Embryonic facial prominence (tissue), 1 donor: ENCODE measurements around the gene NTSR2.

Experiments
- DNase-seq: peaks from one replicate; pipeline ENCODE4 v3.0.0-alpha.2; 2016; ENCODE audit errors: extremely low spot score

NTSR2 gene

DNA sequence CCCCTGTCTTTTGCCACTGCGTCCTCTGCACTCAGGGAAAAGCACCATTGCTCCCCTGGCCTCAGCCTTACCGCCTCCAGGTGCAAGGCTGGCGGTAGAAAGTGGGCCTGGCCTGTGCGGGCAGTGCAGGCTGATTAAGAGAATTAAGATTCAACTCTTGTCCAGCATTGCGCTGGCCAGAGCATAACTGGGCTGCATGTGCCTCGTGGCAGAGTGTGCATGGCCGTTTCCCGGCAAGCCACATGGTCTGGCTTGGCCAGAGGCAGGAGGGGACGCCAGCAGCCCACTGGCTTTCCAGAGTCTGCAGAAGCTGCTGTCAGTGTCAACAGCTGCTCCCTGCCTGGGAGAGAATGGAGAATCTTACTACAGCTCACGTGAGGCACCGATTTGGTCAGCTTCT lies 12.3 kb downstream of the NTSR2 start:
- no peak for DNase-seq

DNA sequence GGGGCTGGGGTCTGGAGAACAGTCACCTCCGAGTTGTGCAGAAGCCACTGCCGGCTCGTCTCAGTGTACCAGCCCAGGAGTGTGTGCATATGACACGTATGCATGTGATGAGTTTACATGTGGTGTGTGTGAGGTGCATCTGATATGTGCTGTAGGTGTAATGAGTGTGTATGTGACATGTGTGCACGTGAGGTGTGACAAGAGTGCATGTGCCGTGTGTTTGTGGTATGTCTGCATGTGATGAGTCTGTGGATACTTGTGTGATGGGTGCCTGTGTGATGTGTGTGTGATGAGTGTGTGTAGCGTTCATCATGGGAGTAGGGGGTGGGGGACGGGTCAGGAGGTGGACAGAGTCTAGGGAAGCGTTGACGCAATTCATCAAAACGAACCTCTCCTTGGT lies 12.8 kb downstream of the NTSR2 start:
- DNase-seq, result no peak

DNA sequence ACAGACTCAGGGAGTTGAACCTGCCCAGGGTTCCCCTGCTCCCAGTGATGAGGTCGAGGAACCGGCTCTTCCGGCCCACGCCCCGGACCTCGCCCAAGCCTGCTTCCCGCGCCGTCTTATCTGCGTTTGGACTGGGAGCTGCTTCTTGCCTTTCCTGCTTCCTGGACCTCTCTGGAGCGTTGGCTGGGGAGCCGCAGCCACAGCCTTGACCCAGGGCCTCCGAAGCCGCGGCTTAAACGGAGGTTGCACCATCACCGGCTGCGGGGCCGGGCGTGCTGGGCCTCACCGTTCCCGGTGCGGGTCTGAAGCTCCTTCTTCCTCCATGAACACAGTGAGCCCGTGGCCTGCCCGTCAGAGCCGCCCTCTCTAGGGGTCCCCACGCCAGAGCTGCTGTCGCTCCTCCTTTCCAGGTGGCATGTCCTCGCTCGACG lies 13.3 kb downstream of the NTSR2 start:
- no peak for DNase-seq

DNA sequence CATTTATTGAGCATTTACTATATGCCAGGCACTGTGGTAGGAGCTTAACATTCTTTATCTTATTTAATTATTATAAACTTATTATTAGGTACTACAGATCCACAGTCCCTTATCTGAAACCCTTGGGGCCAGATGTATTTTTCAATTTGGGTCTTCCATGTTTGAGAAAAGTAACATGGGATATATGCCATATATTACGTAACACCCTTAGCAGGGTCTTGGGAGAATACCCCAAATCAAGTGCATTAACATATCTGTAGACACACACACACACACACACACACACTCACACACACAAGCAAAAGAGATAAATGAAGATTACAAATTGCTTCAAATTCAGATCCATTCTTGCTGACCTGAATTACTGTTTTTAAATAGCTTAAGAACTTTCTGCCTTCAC lies 13.7 kb downstream of the NTSR2 start:
- DNase-seq, result no peak

DNA sequence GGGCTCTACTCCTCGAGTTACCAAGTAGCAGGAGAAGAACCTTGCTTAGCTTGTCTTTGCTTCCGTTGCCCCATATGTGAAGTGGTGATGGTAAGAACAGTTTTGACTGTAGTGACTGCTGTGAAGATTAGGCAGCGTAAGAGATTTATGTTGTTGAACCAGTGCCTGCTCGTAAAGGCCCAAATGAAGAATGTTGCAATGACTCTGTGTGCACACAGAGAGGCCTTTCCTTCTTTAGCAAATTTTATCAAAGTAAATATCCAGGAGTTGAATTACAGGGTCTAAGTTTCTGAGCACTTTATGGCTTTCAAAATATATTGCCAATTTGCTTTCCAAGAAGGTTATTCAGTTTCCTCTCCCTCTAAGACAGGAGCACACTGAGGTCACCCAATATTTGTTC lies 14.5 kb downstream of the NTSR2 start:
- DNase-seq, result no peak

DNA sequence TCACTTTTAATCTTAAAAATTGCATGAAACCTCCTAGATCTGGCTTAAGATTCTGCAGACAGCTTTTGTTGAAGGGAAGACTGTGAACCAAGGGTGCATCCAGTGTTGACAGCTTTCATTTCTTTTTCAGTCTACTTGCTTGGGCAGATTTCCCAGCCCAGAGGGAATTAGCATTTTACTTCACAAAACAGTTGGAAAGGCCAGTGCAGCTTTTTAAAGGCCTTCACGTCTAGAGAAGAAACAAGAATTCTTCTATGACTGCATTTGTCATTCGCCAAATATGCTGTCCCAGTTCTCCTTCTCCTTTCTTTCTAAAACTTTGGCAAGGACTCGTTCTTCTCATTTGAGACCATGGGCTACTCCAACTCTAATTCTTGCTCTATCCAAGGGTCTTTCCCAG lies 17.4 kb downstream of the NTSR2 start:
- no peak for DNase-seq

DNA sequence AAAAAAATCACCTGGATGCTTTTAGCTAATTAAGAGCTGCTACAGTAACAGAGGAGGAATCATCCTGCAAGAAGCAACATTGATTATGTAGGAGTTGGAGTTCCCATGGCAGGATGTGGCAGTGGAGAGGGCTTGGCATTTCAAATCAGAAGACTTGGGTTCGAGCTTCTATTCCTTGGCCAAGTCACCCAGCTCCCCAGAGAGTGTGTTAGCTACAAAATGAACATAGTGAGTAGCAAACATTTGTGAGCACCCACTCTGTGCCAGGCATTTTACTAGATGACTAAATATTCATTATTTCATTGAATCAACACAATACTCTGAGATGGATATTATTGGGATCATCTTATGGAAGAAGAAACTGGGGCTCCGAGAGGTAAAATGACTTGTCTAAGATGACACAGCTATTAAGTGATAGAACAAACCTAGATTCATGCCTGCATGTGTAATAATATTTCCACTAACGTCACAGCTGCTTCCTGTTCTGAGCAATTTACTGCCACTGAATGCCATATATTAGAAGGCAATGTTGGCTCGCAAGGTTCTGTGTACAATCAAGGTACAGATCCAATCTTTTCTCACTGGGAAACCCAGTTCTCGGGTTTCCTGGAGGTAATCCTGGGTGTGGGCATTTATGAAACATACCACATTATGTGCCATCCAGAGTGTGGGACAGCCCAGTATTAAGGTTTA lies 18.0 kb downstream of the NTSR2 start:
- DNase-seq, result no peak

DNA sequence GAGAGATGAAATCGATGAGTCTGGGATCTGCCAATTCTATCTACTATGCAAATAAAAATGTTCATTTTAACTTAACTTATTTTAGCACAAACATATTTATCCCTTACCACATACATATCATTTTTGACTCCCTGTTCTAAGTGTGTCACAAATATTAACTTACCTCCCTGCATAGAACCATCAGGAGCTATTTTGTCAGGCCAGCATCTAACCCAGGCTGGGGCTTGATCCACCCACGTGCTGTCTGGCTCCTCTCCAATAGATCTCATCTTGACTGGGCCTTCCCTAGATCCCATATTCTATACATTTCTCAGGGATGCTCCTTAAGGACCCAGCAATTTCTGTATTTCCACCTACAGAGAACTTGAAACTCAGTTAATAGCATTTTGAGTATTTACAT lies 20.9 kb downstream of the NTSR2 start:
- no peak for DNase-seq

DNA sequence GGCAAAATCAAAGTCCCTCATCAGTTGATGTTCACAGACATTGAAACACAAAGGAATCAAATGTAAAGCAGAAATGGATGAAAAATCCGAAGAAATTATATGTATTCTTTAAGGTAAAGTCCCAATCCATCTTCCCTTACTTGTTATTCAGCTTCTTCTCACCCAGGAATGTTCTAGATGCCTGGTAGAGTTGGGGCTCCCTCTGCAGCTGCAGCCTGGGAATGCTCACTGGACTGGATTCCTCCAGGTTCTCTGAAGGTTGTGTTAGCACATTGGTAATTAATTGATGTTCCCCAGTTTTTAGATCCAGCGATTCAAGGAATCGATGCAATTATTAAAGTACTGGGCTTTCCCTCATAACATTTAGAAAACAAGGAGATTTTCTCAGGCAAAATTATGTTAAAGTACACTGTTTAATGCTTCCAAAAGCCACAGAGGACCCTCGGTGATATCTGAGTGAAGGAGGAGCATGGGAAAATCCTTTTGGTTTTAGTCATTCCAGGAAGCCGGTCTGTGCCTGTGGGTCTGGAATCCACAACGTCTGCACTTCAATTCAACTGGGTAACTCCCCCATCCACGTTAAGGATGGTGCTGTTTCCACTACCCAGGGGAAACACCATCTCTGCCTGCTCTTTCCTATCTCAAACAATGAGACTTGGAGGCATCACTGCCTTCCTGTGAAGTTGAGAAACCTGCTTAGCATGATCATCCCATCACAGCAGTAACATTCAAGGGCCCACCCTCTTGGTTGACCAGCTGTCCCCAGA lies 22.0 kb downstream of the NTSR2 start:
- no peak for DNase-seq

DNA sequence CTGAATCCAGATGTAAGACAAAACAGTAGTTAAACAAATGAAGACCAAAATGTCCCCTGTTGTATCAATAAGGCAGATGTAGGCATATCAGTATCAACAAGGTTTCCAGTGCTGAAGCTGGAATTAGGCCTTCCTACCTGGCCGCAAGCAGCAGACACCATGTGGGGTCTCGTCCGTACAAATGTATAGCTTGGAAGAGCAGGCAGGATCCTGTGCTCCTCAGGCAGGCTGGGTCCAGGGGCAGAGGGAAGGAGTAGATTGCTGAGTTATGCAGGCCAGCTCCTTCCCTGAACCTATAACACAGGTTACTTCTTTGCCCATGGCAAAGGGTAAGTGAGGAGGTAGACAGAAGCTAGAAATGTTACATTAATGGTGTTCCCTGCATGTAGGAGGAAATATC lies 23.5 kb downstream of the NTSR2 start:
- DNase-seq, result no peak

DNA sequence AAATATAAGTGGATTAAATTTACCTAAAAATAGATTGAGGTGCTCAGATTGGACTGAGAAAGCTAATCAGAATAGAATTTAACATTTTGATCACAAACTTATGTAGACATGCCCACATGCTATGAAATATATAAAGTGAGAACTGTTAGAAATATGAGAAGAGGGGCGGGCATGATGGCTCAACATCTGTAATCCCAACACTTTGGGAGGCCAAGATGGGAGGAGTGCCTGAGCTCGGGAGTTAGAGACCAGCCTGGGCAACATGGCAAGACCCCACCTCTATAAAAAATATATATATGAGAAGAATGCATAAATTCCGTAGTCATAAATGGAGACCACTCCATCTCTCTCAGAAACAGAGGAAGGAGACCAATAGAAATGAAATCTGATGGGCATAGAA lies 25.7 kb downstream of the NTSR2 start:
- DNase-seq, result no peak

DNA sequence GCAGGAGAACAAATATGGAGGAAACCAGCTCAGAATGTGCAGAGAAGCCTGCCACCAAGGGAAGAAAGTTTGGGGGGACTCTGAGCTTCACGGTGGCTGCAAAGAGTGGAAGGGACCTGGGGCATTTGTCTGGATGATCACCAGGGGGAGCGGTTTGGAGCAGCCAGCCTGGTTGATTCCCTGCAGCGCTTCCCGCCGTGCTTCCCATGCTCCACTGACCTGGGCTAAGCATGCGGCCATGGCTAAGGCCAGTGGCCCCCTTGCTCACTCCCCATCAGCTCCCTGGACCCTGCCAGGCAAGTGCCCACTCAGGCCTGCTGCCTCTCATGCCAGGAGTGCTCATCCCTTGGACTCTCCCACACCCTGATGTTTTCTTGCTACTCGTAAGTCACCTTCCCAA lies 27.0 kb downstream of the NTSR2 start:
- DNase-seq, result no peak

DNA sequence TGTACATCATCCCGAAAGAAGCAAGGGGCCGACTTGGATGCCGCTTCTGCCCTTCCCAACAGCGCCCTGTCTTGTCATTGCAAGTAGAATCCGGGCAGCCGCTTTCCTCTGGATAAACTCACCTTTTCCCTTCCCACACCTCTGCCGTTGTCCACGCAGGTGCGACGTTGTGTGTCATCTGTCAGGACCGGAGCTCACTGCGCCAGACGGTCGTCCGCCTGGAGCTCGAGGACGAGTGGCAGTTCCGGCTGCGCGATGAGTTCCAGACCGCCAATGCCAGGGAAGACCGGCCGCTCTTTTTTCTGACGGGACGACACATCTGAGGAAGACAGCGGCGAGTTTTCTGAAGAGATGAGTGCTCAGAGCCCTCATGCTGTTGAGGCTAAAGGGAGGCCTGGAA lies 29.9 kb downstream of the NTSR2 start:
- DNase-seq, result no peak

DNA sequence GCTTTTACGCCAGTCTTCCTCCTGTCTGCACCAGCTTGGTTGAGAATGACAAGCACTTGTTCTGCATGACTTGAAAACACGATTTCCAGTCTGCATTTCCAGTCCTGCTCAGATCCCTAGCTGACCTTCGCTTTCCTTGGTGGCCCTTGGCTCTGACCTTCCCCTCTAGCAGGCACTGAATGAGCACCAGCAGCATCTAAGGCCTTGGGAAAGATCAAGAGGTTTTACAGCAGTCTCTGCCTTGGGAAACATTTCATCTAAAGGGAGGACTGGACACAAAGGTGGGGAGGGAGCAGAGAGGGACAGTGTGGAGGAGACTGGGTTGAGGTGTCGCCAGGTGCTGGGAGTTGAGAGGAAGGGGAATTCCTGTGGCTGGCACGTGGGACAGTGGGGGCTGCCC lies 30.5 kb downstream of the NTSR2 start:
- no peak for DNase-seq

DNA sequence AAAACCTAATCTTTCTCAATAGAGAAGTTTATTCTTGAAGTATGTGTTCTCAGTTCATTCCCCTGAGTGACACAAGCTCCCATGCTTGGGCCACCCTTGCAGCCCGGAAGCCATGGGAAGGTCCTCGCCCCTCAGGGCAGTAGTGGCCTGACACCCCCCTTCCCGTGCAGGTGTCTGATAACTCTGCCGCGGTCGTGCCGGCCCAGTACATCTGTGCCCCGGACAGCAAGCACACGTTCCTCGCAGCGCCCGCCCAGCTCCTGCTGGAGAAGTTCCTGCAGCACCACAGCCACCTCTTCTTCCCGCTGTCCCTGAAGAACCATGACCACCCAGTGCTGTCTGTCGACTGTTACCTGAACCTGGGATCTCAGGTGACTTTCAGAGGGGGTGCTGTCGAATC lies 32.4 kb downstream of the NTSR2 start:
- DNase-seq, result no peak

DNA sequence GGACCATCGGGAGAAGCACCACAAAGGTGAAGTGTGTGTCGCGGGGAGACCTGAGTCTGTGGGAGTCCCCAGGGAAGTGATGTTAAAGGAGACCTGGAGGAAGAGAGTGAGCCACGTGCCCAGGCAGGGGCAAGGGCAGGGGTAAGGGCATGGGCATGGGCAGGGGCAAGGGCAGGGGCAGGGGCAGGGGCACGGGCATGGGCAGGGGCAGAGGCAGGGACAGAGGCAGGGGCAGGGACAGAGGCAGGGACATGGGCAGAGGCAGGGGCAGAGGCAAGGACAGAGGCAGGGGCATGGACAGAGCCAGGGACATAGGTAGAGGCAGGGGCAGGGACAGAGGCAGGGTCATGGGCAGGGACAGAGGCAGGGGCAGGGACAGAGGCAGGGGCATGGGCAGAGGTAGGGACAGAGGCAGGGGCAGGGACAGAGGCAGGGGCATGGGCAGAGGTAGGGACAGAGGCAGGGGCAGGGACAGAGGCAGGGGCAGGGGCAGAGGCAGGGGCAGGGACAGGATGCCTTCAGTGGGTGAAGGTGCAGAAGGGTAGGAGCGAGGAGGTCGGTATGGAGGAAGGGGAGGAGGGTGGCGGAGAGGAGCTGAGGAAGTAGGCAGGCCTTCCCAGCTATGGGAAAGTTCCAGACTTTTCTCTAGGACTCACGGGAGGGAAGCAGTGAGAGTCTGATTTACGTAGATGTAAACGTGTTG lies 33.3 kb downstream of the NTSR2 start:
- DNase-seq, result no peak

DNA sequence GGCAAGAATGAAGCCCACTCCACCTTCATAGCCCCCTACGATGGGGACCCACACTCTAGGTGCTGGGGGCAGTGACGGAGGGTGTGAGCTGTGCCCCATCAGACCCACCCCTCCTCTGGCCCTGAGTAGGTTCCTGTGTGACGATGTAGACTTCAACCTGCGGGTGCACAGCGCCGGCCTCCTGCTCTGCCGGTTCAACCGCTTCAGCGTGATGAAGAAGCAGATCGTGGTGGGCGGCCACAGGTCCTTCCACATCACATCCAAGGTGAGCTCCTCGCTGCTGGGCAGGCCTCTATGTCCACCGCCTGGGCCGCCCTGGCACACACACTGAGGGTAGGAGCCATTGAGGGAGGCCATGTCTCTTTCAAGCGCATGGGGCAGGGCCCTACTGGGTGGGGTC lies 34.9 kb downstream of the NTSR2 start:
- no peak for DNase-seq

DNA sequence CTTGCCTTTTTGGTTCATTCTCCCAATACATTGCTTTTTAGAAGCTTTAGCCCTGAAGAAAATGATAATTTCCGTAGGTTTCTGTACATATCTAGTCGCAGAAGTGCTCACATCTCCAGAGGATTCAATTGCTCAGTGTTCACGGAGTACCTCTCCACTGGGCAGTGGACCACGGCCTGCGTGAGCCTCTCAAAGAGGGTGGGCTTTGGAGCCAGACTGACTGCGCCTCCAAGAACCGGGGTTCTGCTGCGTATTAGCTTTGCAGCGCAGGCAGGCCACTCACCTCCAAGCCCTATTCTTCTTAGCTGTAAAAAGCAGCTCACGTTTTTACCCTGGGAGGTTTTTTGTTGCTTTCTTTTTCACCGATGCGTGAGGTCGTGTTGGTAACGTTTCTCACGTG lies 35.4 kb downstream of the NTSR2 start:
- no peak for DNase-seq

DNA sequence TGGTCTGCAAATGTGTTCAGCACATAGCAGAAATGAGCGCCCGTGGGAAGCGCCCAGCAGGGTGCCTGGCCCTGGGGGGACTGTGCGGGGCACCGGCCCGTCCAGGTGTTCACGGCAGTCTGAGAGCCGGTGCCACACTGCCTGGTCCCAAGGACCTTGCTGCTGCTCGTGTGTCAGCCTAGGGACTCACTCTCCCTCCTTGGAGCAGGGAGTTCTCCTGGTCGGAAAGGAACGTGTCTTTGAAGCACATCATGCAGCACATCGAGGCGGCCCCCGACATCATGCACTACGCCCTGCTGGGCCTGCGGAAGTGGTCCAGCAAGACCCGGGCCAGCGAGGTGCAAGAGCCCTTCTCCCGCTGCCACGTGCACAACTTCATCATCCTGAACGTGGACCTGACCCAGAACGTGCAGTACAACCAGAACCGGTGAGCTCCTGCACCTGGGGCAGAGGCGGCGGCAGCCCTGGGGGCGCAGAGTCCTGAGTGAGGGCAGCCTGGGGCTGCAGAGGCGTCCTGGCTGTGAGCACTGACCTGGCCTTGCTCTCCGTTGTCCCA lies 36.0 kb downstream of the NTSR2 start:
- DNase-seq, result no peak

DNA sequence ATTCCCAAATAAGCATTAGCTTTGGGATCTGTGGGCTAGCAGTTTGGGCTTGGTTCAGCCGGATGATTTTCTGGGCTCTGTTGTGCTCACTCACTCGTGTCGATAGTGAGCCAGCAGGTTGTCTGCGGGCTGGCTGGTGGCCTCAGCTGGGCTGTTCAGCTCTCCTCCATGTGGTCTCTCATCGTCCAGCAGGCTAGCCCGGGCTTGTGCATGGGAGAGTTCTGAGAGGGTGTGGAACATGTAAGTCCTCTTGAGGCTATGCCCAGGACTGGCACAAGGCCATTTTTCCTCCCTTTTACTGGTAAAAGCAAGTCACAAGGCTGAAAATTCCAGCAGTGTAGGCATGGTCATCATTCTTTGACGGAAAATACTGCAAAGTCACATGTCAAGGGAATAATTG lies 38.5 kb downstream of the NTSR2 start:
- DNase-seq, result no peak

DNA sequence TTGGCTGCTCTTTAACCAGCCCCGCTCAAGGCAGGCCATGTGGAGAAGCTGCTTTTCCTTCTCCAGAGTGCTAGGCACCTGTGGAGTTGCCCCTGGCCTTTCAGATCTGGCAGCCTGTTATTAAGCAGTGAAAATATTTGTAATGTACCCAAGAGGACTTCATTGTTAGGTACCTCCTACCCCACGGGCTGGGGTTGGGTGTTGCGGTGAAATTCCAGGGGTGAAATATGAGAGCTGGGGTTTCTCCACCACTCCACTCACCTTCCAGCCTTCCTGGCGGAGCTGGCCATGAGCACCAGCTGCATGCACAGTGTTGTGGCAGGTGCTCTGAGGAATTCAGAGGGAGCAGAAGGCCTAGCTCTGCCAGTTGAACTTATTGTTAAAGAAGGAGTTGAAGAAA lies 39.1 kb downstream of the NTSR2 start:
- no peak for DNase-seq

DNA sequence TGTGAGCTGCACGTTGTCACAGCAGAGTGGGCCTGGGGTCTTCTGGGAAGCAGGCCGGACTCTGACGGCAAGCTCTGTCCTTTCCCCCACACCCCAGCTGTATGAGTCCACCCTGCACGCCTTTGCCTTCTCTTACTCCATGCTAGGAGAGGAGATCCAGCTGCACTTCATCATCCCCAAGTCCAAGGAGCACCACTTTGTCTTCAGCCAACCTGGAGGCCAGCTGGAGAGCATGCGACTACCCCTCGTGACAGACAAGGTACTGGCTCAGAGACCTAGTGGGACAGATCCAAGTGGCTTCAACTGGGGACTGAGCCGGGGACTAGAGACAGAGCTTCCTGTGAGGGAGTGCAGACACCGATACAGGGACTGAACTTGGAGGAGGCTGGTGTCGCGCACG lies 40.1 kb downstream of the NTSR2 start:
- no peak for DNase-seq

DNA sequence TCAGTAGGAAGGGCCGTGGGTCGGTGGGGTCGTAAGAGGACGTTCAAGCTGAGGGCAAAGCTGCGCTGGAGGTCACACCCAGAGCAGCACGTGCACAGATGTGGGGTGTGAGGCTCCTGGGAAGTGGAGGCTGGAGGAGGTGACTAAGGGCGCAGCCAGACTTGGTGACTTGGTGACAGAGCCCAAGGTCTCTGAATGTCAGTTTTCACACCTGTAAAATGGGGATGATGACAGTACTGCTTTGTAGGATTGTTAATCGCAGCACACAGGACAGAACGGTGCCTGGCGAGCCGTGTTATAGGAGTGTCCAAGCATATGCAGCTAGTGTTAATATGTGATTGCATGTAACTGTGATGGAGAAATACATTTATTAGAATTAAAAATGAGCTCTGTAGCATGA lies 40.8 kb downstream of the NTSR2 start:
- no peak for DNase-seq
